ENCODE data around the gene CWC27.

- TF ChIP-seq EZH2phosphoT487 (IDR thresholded peaks at IDR 0.05): no peak
- TF ChIP-seq CTCF (IDR thresholded peaks at IDR 0.05): no peak
- no peak for TF ChIP-seq EZH2 (IDR thresholded peaks at IDR 0.05)
Observed at GRCh38 chr5:65061974-65062353, 293.2 kb downstream of the CWC27 start.
